Ishikawa (cell line): ENCODE data around the gene DRC7.

Source experiments
- CEBPB ChIP-seq: IDR thresholded peaks from 2 replicates; pipeline ENCODE4 v1.6.1; 2012
- CREB1 ChIP-seq: IDR thresholded peaks from 2 replicates; pipeline ENCODE4 v1.6.1; 2012; ENCODE audit warnings: low read depth
- EGR1 ChIP-seq: IDR thresholded peaks from 2 replicates; pipeline ENCODE4 v1.6.1; 2012
- EP300 ChIP-seq: IDR thresholded peaks from 2 replicates; pipeline ENCODE4 v1.6.1; 2012; ENCODE audit warnings: borderline replicate concordance
- FOXM1 ChIP-seq: IDR thresholded peaks from 2 replicates; pipeline ENCODE4 v1.6.1; 2012; ENCODE audit warnings: low read depth, borderline replicate concordance
- NFIC ChIP-seq: IDR thresholded peaks from 2 replicates; pipeline ENCODE4 v1.6.1; 2012
- RAD21 ChIP-seq: IDR thresholded peaks from 2 replicates; pipeline ENCODE4 v1.6.1; 2012; ENCODE audit warnings: low read depth
- REST ChIP-seq: IDR thresholded peaks from 2 replicates; pipeline ENCODE4 v1.6.1; 2012; ENCODE audit warnings: low read depth, mild to moderate bottlenecking
- TAF1 ChIP-seq: IDR thresholded peaks from 2 replicates; pipeline ENCODE4 v1.6.1; 2012; ENCODE audit warnings: low read depth, mild to moderate bottlenecking
- TCF12 ChIP-seq: IDR thresholded peaks from 2 replicates; pipeline ENCODE4 v1.6.1; 2012; ENCODE audit warnings: low read depth
- TEAD4 ChIP-seq: IDR thresholded peaks from 2 replicates; pipeline ENCODE4 v1.6.1; 2012
- USF1 ChIP-seq: IDR thresholded peaks from 2 replicates; pipeline ENCODE4 v1.6.1; 2012
- YY1 ChIP-seq: IDR thresholded peaks from 2 replicates; pipeline ENCODE4 v1.6.1; 2012; ENCODE audit warnings: low read depth
- ZBTB7A ChIP-seq: IDR thresholded peaks from 2 replicates; pipeline ENCODE4 v1.6.1; 2012; ENCODE audit warnings: low read depth
- TF ChIP-seq, protein P1 (sequence below): IDR thresholded peaks from 2 replicates; pipeline ENCODE4 v1.6.1; 2012

Gene DRC7

DNA sequence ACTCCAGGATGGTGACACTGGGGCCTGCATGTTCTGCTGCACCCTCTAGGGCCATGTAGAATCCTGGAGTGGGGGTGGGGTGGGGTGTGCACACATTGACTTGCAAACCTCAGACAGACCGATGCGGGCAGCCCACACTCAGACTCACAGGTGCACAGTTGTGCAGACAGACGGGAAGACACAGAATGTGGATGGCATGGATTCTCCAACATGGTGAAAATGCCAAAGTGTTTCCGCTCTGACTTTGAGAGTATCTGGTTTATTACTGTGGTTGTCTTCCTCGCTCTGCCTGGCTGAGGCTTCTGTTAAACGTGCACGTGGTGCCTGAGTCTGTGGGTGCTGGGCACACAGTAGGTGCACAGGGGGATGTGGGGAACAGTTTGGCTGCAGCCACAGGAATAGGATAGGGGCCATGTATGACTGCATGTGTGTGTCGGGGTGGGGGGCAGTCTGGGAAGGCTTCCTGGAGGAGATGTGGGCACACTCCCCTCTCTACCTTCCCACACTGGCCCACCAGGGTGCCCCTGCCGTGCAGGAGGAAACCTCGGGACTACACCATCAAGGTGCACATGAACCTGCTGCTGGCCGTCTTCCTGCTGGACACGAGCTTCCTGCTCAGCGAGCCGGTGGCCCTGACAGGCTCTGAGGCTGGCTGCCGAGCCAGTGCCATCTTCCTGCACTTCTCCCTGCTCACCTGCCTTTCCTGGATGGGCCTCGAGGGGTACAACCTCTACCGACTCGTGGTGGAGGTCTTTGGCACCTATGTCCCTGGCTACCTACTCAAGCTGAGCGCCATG, 35.5 kb upstream of the DRC7 start:
- no peak for TF ChIP-seq FOXM1
- TF ChIP-seq ZBTB7A: no peak
- no peak for TF ChIP-seq NFIC
- TF ChIP-seq YY1: no peak
- TF ChIP-seq CREB1: no peak
- TF ChIP-seq TAF1: no peak

GRCh38 chr16:57660715-57661463, 33.7 kb upstream of the DRC7 start:
- TF ChIP-seq CREB1: no peak
- TF ChIP-seq TEAD4: no peak
- no peak for TF ChIP-seq RAD21
- TF ChIP-seq TCF12: no peak
- no peak for TF ChIP-seq TAF1
- TF ChIP-seq FOXM1: no peak
- no peak for TF ChIP-seq ZBTB7A
- no peak for TF ChIP-seq CEBPB

GRCh38 chr16:57661510-57661909, 33.1 kb upstream of the DRC7 start:
- TF ChIP-seq YY1: no peak
- TF ChIP-seq USF1: no peak
- no peak for TF ChIP-seq CEBPB
- TF ChIP-seq FOXM1: no peak
- TF ChIP-seq EGR1: no peak
- no peak for TF ChIP-seq TAF1
- TF ChIP-seq TCF12: no peak
- no peak for TF ChIP-seq ZBTB7A
- no peak for TF ChIP-seq EP300

GRCh38 chr16:57661936-57662906, 32.4 kb upstream of the DRC7 start:
- TF ChIP-seq NFIC (no peak), TEAD4 (no peak), CEBPB (no peak), REST (no peak), YY1 (no peak), TAF1 (no peak), EP300 (no peak), RAD21 (no peak), USF1 (no peak)

DNA sequence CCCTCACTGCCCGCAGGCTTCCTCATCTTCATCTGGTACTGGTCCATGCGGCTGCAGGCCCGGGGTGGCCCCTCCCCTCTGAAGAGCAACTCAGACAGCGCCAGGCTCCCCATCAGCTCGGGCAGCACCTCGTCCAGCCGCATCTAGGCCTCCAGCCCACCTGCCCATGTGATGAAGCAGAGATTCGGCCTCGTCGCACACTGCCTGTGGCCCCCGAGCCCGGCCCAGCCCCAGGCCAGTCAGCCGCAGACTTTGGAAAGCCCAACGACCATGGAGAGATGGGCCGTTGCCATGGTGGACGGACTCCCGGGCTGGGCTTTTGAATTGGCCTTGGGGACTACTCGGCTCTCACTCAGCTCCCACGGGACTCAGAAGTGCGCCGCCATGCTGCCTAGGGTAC, 31.2 kb upstream of the DRC7 start:
- TF ChIP-seq, protein P1, sequence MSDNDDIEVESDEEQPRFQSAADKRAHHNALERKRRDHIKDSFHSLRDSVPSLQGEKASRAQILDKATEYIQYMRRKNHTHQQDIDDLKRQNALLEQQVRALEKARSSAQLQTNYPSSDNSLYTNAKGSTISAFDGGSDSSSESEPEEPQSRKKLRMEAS: no peak
- no peak for TF ChIP-seq NFIC
- no peak for TF ChIP-seq ZBTB7A

GRCh38 chr16:57663917-57664661, 30.5 kb upstream of the DRC7 start:
- no peak for TF ChIP-seq TCF12
- TF ChIP-seq YY1: no peak
- no peak for TF ChIP-seq FOXM1
- TF ChIP-seq CEBPB: no peak
- TF ChIP-seq ZBTB7A: no peak
- TF ChIP-seq EGR1: no peak
- TF ChIP-seq TAF1: no peak
- no peak for TF ChIP-seq CREB1
- TF ChIP-seq EP300: no peak
- no peak for TF ChIP-seq USF1
- no peak for TF ChIP-seq REST
- no peak for TF ChIP-seq RAD21
- no peak for TF ChIP-seq TEAD4
- no peak for TF ChIP-seq NFIC
